Measurements from ENCODE around the gene PLRG1.

DNA sequence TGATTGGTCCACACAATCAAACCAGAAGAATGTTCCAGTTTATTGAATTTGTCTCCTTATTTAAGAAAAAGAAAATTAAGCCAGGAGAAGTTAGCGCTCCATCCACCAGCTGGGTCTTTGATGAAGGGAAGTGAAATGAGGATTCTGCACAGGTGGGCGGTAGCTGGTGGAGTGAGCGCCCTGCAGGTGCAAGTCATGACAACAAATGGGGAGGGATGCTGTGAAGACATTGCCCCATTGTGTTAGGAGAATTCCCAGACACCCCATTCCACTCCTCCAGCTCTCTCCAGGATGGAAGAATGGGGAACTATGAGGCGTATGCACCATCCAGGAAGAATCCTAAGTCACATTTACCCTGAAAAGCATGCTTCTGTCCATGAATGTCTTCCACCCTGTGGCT, 22.9 kb downstream of the PLRG1 start:
- no peak for TF ChIP-seq POLR2AphosphoS5 (IDR thresholded peaks at IDR 0.05)
- TF ChIP-seq, protein P1, sequence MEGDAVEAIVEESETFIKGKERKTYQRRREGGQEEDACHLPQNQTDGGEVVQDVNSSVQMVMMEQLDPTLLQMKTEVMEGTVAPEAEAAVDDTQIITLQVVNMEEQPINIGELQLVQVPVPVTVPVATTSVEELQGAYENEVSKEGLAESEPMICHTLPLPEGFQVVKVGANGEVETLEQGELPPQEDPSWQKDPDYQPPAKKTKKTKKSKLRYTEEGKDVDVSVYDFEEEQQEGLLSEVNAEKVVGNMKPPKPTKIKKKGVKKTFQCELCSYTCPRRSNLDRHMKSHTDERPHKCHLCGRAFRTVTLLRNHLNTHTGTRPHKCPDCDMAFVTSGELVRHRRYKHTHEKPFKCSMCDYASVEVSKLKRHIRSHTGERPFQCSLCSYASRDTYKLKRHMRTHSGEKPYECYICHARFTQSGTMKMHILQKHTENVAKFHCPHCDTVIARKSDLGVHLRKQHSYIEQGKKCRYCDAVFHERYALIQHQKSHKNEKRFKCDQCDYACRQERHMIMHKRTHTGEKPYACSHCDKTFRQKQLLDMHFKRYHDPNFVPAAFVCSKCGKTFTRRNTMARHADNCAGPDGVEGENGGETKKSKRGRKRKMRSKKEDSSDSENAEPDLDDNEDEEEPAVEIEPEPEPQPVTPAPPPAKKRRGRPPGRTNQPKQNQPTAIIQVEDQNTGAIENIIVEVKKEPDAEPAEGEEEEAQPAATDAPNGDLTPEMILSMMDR (IDR thresholded peaks at IDR 0.05) = no peak
